Endometrial microvascular endothelial cells (primary cell): Measurements from ENCODE around the gene PLXNA1. TPM values are rescaled to one million over a fixed set of nuclear protein-coding genes. Genes with fewer than 3 reads are reported as not detected.

Experiments
- in situ Hi-C: cut with HindIII; loops from 2 replicates; pipeline ENCODE4 v1.10.0; 2017; ENCODE audit warnings: low sequenced_read_pairs, low pct_unique_long_range_greater_than_20kb; ENCODE audit errors: inconsistent ontology term
- total RNA-seq: library from RNA; depleted of rRNA; stranded (reverse); fragments of >200 nt; gene quantifications from one replicate; pipeline ENCODE4 v1.2.3, GENCODE V29; 2015; ENCODE audit errors: inconsistent ontology term

PLXNA1 gene
- total RNA-seq, 1 donor from 2014 or later: 25.8 TPM

GRCh38 chr3:127011270-127011992 lies 28.5 kb downstream of the PLXNA1 start:
- in situ Hi-C loops: no loop called here

DNA sequence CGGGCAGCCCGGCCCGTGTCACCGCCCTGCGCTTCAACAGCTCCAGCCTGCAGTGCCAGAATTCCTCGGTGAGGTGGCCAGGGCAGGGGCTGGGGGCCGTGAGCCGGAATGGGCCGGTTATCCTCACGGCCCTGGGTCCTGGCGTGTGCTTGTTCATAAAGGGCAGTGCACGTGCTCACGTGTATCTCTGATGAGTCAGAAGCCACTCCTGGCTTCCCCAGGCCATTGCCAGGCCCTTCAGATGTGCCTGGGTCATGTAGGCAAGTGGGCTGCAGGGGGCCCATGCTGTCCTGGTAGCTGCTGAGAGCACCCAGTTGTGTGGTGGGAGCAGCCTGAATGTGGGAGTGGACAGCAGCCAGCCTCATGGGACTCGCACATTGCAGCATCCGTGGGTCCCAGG lies 29.2 kb downstream of the PLXNA1 start:
- in situ Hi-C loops: no loop called here

GRCh38 chr3:127013181-127013580 lies 30.3 kb downstream of the PLXNA1 start:
- in situ Hi-C loops: no loop called here

DNA sequence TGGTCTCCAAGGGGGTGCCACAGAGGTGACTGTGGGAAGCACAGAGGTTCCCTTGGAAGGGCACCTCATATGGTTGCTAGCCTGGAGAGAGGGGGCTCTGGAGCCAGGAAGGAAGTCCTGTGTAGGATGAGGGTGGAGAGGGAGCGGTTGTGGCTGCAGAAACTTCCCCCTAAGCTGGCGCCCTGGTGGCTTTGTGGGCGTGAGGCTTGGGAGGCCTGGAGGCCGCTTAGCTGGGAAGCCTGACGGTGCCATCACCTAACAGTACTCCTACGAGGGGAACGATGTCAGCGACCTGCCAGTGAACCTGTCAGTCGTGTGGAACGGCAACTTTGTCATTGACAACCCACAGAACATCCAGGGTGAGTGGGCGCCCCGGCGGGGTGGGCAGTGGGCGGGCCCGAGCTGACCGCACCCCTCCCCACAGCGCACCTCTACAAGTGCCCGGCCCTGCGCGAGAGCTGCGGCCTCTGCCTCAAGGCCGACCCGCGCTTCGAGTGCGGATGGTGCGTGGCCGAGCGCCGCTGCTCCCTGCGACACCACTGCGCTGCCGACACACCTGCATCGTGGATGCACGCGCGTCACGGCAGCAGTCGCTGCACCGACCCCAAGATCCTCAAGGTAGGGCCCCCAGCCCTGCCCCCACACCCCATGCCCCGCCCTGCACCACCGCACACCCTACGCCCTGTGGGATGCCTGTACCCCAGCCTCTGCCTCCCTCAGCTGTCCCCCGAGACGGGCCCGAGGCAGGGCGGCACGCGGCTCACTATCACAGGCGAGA lies 31.0 kb downstream of the PLXNA1 start:
- in situ Hi-C loops: no loop called here

- in situ Hi-C loops: no loop called here
Observed at GRCh38 chr3:127014536-127015281, 31.8 kb downstream of the PLXNA1 start.

DNA sequence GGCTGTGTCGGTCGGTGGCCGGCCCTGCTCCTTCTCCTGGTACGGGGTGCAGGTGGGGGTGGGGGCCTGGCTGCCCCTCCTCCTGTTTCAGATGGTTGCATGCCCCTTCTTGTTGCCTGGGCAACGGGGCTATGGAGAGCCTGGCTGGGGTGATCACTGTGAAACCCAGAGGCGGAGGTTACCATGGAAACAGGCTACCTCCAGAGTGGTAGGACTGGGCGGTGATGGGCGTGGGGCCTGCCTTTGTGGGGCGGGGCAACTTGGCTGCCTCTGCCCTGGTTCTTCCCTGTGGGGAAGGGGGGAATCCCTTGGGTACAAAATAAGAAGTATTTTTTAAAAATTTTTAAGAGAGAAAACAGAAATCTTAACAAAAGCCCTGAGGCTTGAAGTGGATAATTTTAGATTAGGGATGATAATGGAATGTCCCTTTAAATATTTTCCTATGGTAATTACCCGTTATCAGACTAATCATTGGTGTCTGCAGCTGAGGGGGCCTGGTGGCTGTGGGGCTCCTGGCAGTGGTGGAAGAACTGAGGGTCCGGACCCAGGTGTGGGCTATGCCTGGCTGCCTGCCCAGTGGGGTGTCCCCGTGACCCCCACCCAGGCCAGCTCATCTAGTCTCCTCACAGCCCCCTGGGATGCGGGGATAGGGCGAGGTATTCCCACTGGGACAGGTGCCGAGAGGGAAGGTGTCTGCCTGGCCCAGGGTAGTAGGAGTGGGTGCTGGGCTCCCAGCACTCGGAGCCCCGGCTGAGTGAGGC lies 32.5 kb downstream of the PLXNA1 start:
- in situ Hi-C loops: no loop called here

DNA sequence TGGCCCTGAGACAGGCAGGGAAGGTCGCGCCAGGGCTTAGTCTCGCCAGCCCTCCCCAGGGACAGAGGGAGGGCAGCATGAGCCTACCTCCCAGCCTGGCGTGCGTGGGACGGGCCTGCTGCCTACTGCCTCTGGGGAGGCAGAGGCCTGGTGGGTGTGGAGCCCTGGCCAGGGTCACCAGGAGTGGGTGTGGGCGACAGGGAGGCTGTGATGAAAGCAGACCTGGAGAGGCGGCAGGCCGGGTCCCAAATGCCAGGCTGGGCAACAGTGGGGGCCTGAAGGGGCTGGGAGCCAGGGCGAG lies 33.1 kb downstream of the PLXNA1 start:
- in situ Hi-C loops: no loop called here

DNA sequence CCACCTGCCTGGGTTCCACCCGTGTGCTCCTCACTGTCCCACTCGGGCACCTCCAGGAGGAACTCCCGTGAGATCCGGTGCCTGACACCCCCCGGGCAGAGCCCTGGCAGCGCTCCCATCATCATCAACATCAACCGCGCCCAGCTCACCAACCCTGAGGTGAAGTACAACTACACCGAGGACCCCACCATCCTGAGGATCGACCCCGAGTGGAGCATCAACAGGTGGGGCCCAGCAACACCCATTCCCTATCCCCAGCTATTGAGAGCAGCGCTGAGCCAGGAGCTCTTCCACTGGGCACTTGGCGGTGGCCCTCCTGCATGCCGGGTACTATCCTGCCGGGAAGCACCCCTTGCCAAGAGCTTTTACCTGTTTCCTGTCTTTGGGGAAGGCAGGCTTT lies 33.5 kb downstream of the PLXNA1 start:
- in situ Hi-C loops: no loop called here

DNA sequence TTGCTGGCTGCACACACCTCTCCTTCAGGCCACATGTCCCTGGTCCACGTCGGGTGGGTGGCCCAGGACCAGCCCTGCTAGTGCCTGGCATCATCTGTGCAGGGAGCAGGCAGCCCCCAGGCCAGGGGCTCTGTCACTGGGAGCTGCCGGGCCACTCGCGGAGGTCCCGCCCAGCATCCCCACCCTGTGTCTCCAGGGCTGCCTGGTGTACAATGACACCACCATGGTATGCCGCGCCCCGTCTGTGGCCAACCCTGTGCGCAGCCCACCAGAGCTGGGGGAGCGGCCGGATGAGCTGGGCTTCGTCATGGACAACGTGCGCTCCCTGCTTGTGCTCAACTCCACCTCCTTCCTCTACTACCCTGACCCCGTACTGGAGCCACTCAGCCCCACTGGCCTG lies 34.3 kb downstream of the PLXNA1 start:
- in situ Hi-C loops: no loop called here

GRCh38 chr3:127017781-127018180 lies 34.9 kb downstream of the PLXNA1 start:
- in situ Hi-C loops: no loop called here

DNA sequence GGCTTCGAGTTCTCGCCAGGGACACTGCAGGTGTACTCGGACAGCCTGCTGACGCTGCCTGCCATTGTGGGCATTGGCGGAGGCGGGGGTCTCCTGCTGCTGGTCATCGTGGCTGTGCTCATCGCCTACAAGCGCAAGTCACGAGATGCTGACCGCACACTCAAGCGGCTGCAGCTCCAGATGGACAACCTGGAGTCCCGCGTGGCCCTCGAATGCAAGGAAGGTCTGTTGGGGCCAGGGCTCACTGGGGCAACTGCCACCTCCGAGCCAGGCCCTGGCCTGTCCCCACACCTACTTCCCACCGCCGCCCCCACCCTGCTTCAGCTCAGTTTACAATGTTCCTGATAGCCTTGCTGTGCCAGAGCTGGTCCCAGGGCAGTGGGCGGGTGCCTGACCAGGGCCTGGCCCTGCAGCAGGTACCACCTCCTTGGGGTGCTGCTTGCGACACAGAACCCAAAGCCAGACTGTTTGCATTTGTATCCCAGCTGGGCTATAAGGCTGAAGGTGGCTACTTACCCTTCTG lies 35.5 kb downstream of the PLXNA1 start:
- in situ Hi-C loops: no loop called here

- in situ Hi-C loops: no loop called here
Observed at GRCh38 chr3:127019449-127019848, 36.5 kb downstream of the PLXNA1 start.

- in situ Hi-C loops: no loop called here
Observed at GRCh38 chr3:127020543-127020942, 37.6 kb downstream of the PLXNA1 start.

- in situ Hi-C loops: no loop called here
Observed at GRCh38 chr3:127022849-127023248, 39.9 kb downstream of the PLXNA1 start.

DNA sequence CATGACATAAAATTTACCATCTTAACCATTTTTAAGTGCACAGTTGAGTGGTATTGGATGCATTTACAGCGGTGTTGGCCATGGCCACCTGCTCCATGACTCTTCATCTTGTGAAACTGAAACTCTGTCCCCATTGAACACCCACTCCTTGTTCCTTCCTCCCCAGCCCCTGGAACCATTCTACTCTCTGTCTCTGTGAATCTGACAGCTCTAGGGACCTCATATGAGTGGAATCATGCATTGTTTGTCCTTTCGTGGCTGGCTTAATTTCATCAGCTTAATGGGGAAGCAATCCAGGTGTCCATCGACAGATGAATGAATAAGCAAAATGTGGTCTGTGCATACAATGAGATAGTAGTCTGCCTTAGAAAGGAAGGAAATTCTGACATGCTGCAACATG lies 42.5 kb downstream of the PLXNA1 start:
- in situ Hi-C loops: no loop called here

DNA sequence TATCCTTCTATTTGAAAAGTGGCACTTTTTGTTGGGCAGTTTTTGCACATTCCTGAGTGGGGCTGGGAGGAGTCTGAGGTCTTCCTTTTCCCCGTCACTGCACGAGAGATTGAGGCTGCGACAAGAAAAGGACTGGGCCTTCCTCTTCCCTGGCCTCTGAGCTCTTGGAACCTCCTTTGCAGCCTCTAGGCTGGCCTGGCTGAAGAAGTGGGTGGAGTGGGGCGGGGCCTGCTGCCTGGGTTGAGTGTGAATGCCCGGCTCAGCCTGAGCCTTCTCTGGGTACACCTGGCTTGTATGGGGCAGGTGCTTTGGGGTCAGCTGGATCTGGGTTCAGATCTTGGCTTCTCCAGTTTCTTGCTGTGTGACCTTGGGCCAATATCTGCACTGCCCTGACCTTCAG lies 43.1 kb downstream of the PLXNA1 start:
- in situ Hi-C loops: no loop called here

- in situ Hi-C loops: no loop called here
Observed at GRCh38 chr3:127026661-127027060, 43.7 kb downstream of the PLXNA1 start.

GRCh38 chr3:127027061-127027735 lies 44.3 kb downstream of the PLXNA1 start:
- in situ Hi-C loops: no loop called here
